HEK293 (cell line): ENCODE results near the gene C2orf76.

Experiments used
- CTCF ChIA-PET: fragments of 350-600 bp; formaldehyde crosslinking; extraction: SDS; loops from one replicate; lab custom pipeline; 2021; ENCODE audit warnings: antibody characterized with exemption; lab: Yijun Ruan, JAX
- POLR2A ChIA-PET: fragments of 300-600 bp; formaldehyde crosslinking; extraction: SDS; loops from one replicate; lab custom pipeline; 2020; ENCODE audit warnings: antibody characterized with exemption, inconsistent platforms; lab: Yijun Ruan, JAX
- H3K27ac ChIP-seq: fragments of 200-500 bp; sonication (Bioruptor generic); 2 replicates; pipeline ENCODE4 v1.5.1; 2014; ENCODE audit warnings: low read depth, low read length, control low read depth, inconsistent platforms; ENCODE audit errors: extremely low read depth
- H3K36me3 ChIP-seq, 2 experiments: fragments of 200-500 bp in 1 of 2; sonication (Bioruptor generic) in 1 of 2; 1 replicate in 1 of 2; 2 replicates in 1 of 2; pipeline ENCODE4 v1.5.1; 2014 to 2017; ENCODE audit warnings: inconsistent platforms in 2 of 2, low read length in 2 of 2; ENCODE audit not compliant: control insufficient read depth in 2 of 2, insufficient read depth in 1 of 2
- H3K4me1 ChIP-seq: fragments of 200-500 bp; sonication (Bioruptor generic); 2 replicates; pipeline ENCODE4 v1.5.1; 2014; ENCODE audit warnings: mild to moderate bottlenecking, low read length, inconsistent platforms; ENCODE audit not compliant: control insufficient read depth, insufficient read depth
- H3K4me3 ChIP-seq: 2 replicates; pipeline ENCODE4 v1.5.1; 2011; ENCODE audit warnings: low read depth, mild to moderate bottlenecking, control low read depth, low read length, moderate library complexity
- H3K9me3 ChIP-seq: fragments of 200-500 bp; sonication (Bioruptor generic); 2 replicates; pipeline ENCODE4 v1.5.1; 2014; ENCODE audit warnings: low read depth, low read length, inconsistent platforms; ENCODE audit not compliant: control insufficient read depth, insufficient read depth
- BCL11A ChIP-seq: fragments of 450-650 bp; formaldehyde crosslinking; IDR thresholded peaks from 2 replicates; pipeline ENCODE4 v1.5.1; 2016; ENCODE audit warnings: low read depth, missing biosample characterization, missing genetic modification characterization
- GLIS2 ChIP-seq: fragments of 450-650 bp; formaldehyde crosslinking; IDR thresholded peaks from 2 replicates; pipeline ENCODE4 v1.5.1; 2016; ENCODE audit warnings: missing biosample characterization, missing genetic modification characterization
- KLF9 ChIP-seq: fragments of 450-650 bp; formaldehyde crosslinking; IDR thresholded peaks from 2 replicates; pipeline ENCODE4 v1.5.1; 2016; ENCODE audit warnings: missing biosample characterization, missing genetic modification characterization, low read depth
- RBAK ChIP-seq: fragments of 450-650 bp; formaldehyde crosslinking; IDR thresholded peaks from 2 replicates; pipeline ENCODE4 v1.5.1; 2016; ENCODE audit warnings: missing biosample characterization, missing genetic modification characterization
- SP2 ChIP-seq: fragments of 450-650 bp; formaldehyde crosslinking; IDR thresholded peaks from 2 replicates; pipeline ENCODE4 v1.5.1; 2016; ENCODE audit warnings: missing biosample characterization, missing genetic modification characterization
- ZBTB11 ChIP-seq: fragments of 450-650 bp; formaldehyde crosslinking; conservative IDR thresholded peaks from 2 replicates; pipeline ENCODE4 v1.5.1; 2016; ENCODE audit warnings: low read depth, missing biosample characterization, missing genetic modification characterization
- ZBTB20 ChIP-seq: fragments of 450-650 bp; formaldehyde crosslinking; IDR thresholded peaks from 2 replicates; pipeline ENCODE4 v1.5.1; 2016; ENCODE audit warnings: missing biosample characterization, missing genetic modification characterization
- ZBTB26 ChIP-seq: fragments of 450-650 bp; formaldehyde crosslinking; optimal IDR thresholded peaks from 2 replicates; pipeline ENCODE3; 2016; ENCODE audit warnings: missing biosample characterization, mild to moderate bottlenecking, missing genetic modification characterization
- ZBTB48 ChIP-seq: fragments of 450-650 bp; formaldehyde crosslinking; IDR thresholded peaks from 2 replicates; pipeline ENCODE4 v1.5.1; 2016; ENCODE audit warnings: missing biosample characterization, missing genetic modification characterization
- ZBTB8A ChIP-seq: fragments of 450-650 bp; formaldehyde crosslinking; IDR thresholded peaks from 2 replicates; pipeline ENCODE4 v1.5.1; 2016; ENCODE audit warnings: missing biosample characterization, missing genetic modification characterization
- ZNF114 ChIP-seq: fragments of 450-650 bp; formaldehyde crosslinking; IDR thresholded peaks from 2 replicates; pipeline ENCODE4 v1.5.0; 2017; ENCODE audit warnings: missing biosample characterization, missing genetic modification characterization
- ZNF133 ChIP-seq: fragments of 450-650 bp; formaldehyde crosslinking; IDR thresholded peaks from 2 replicates; pipeline ENCODE4 v1.5.1; 2016; ENCODE audit warnings: missing biosample characterization, missing genetic modification characterization
- ZNF138 ChIP-seq: fragments of 450-650 bp; formaldehyde crosslinking; IDR thresholded peaks from 2 replicates; pipeline ENCODE4 v1.5.1; 2016; ENCODE audit warnings: missing biosample characterization, missing genetic modification characterization, borderline replicate concordance
- ZNF202 ChIP-seq: fragments of 450-650 bp; formaldehyde crosslinking; IDR thresholded peaks from 2 replicates; pipeline ENCODE4 v1.5.1; 2016; ENCODE audit warnings: missing biosample characterization, missing genetic modification characterization, borderline replicate concordance
- ZNF211 ChIP-seq: fragments of 450-650 bp; formaldehyde crosslinking; IDR thresholded peaks from 2 replicates; pipeline ENCODE4 v1.5.1; 2016; ENCODE audit warnings: low read depth, missing biosample characterization, missing genetic modification characterization
- ZNF302 ChIP-seq: fragments of 450-650 bp; formaldehyde crosslinking; IDR thresholded peaks from 2 replicates; pipeline ENCODE4 v1.5.1; 2016; ENCODE audit warnings: missing biosample characterization, missing genetic modification characterization, low read depth
- ZNF391 ChIP-seq: fragments of 450-650 bp; formaldehyde crosslinking; IDR thresholded peaks from 2 replicates; pipeline ENCODE4 v1.5.1; 2016; ENCODE audit warnings: low read depth, missing biosample characterization, missing genetic modification characterization, borderline replicate concordance
- ZNF423 ChIP-seq: fragments of 450-650 bp; formaldehyde crosslinking; IDR thresholded peaks from 2 replicates; pipeline ENCODE4 v1.5.1; 2016; ENCODE audit warnings: missing biosample characterization, missing genetic modification characterization
- ZNF610 ChIP-seq: fragments of 450-650 bp; formaldehyde crosslinking; IDR thresholded peaks from 2 replicates; pipeline ENCODE4 v1.5.1; 2016; ENCODE audit warnings: missing biosample characterization, missing genetic modification characterization, borderline replicate concordance
- ZNF76 ChIP-seq: fragments of 450-650 bp; formaldehyde crosslinking; IDR thresholded peaks from 2 replicates; pipeline ENCODE4; 2016; ENCODE audit warnings: low read depth, missing biosample characterization, missing genetic modification characterization, borderline replicate concordance
- TF ChIP-seq, protein P1 (sequence below): fragments of 450-650 bp; formaldehyde crosslinking; IDR thresholded peaks from 2 replicates; pipeline ENCODE4 v1.5.1; 2017; ENCODE audit warnings: missing biosample characterization, mild to moderate bottlenecking, missing genetic modification characterization, moderate library complexity

C2orf76 gene

GRCh38 chr2:119367472-119368099 lies 952 bp upstream of the C2orf76 start (continued):
- no peak for TF ChIP-seq ZNF133
- TF ChIP-seq ZNF76 (tag by site-specific recombination) = no peak
- no peak for TF ChIP-seq ZNF138 (tag by site-specific recombination)
- TF ChIP-seq ZNF302 = no peak
- 0 out of 2 replicates have a peak, but pooled peaks have one; percentile 3 for TF ChIP-seq ZNF610
- no peak for TF ChIP-seq RBAK
- no peak for TF ChIP-seq BCL11A (tag by site-specific recombination)
- TF ChIP-seq ZBTB48 (tag by site-specific recombination) = no peak
- no peak for TF ChIP-seq ZNF202 (tag by site-specific recombination)
- peak; percentile 31 for TF ChIP-seq ZBTB26
- TF ChIP-seq GLIS2 (tag by site-specific recombination) = peak; percentile 92
- peak; percentile 13; the same call in 1 of the 2 replicates for TF ChIP-seq ZBTB20 (tag by site-specific recombination)
- 0 out of 2 replicates have a peak, but pooled peaks have one; percentile 10 for TF ChIP-seq KLF9 (tag by site-specific recombination)
- TF ChIP-seq SP2 (tag by site-specific recombination) = peak; percentile 31; the same call in 1 of the 2 replicates
- TF ChIP-seq, protein P1, sequence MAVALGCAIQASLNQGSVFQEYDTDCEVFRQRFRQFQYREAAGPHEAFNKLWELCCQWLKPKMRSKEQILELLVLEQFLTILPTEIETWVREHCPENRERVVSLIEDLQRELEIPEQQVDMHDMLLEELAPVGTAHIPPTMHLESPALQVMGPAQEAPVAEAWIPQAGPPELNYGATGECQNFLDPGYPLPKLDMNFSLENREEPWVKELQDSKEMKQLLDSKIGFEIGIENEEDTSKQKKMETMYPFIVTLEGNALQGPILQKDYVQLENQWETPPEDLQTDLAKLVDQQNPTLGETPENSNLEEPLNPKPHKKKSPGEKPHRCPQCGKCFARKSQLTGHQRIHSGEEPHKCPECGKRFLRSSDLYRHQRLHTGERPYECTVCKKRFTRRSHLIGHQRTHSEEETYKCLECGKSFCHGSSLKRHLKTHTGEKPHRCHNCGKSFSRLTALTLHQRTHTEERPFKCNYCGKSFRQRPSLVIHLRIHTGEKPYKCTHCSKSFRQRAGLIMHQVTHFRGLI (tag by site-specific recombination) = peak; percentile 85
- no peak for TF ChIP-seq ZNF423 (tag by site-specific recombination)

DNA sequence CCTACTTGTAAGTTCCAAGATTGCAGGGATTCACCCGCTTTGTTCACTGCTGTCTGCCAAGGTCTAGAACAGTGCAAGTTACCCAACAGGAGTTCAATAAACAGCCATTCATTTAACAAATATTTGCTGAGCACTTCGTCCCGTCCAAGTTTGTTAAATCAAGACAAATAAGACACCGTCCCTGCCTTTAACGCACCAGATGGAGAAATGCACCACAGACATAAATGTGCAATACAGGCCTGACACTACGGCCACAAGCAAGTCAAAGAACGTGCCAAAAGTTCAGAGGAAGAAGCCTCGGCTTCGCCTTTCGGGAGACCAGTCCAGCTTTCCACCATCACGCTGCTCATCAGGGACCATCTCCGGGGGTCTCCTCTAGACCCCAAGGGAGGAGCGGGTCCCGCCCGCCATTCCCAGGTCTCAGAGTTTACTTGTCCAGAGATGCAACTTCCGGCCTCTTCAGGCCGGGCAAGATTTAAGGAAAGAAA lies 429 bp downstream of the C2orf76 start:
- Histone ChIP-seq H3K9me3 (no peaks in the 10 kb centered on the region), H3K4me3 (peak overlapping the region; percentile 52), H3K4me1 (no peaks in the 10 kb centered on the region; the same call in 1 of the 2 replicates), H3K36me3 (peaks cover 13 to 31% of the 10 kb centered on the region in 2 experiments; a peak in 2 of 3 replicates), H3K27ac (peak overlapping the region; percentile 69)
- CTCF ChIA-PET = interaction anchor here (0.5 to 0.7 kb wide), 3 partner anchors 93 to 1355 kb away, joined by 3 read pairs; no protein-coding TSS in a partner anchor
- no peak for TF ChIP-seq ZNF211
- peak; percentile 41; the same call in 1 of the 2 replicates for TF ChIP-seq GLIS2 (tag by site-specific recombination)
- POLR2A ChIA-PET = interaction anchor here (0.6 to 2.1 kb wide), 14 partner anchors 9 to 313 kb away, joined by 3 to 14 read pairs (median 4); partner anchors contain the start of gene TMEM177

DNA sequence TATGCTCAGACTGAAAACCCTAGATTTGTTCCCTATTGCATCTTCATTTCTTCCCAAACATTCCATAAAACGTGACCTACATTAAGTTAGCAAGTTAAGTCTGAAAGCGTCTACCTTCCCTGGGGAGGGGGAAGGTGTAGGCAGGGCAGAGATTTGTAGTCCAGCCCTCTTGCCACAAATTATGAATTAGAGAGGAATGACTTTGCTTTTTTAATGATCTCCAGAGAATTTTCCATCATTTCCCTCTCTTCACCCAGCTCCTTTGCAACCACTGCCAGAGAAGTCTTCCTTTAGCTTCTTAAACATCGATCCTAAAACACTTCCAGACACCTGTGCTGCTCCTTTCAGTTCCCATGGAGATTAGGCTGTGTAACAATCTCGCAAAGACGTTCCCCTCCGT lies 1.2 kb downstream of the C2orf76 start:
- TF ChIP-seq ZBTB8A (tag by site-specific recombination) (no peak), ZNF114 (tag by site-specific recombination) (no peak), ZNF391 (tag by site-specific recombination) (no peak), ZBTB11 (tag by site-specific recombination) (no peak)
- TF ChIP-seq, all 188 proteins: peak for 0
- no peak overlapping the region for H3K27ac ChIP-seq
- ChIA-PET CTCF (no interaction called here), POLR2A (no interaction called here)
- H3K36me3 ChIP-seq = peaks cover 8 to 24% of the 10 kb centered on the region in 2 experiments; a peak in 2 of 3 replicates
- no peaks in the 10 kb centered on the region; the same call in 1 of the 2 replicates for H3K4me1 ChIP-seq
- H3K4me3 ChIP-seq = peak overlapping the region; percentile 52
- no peaks in the 10 kb centered on the region for H3K9me3 ChIP-seq
